Karpas-422 (cell line): ENCODE results near the gene PGAM4. TPM values are rescaled to one million over a fixed set of nuclear protein-coding genes. Genes with fewer than 3 reads are reported as not detected.
"Not testable (repeated sequence)": the region's sequence is repeated elsewhere in the genome, so short reads cannot be mapped to it uniquely, and the experiment has no call there.

ENCODE experiments used
- DNase-seq: peaks from one replicate; pipeline ENCODE4 v3.0.0-alpha.2; 2015
- H2AFZ ChIP-seq: fragments of 200-600 bp; sonication (generic); 2 replicates; pipeline ENCODE4 v1.6.1; 2014; ENCODE audit warnings: antibody characterized with exemption, low read length, mixed read lengths
- H3K27ac ChIP-seq: fragments of 200-600 bp; sonication (generic); 2 replicates; pipeline ENCODE4 v1.5.1; 2014; ENCODE audit warnings: mild to moderate bottlenecking, low read length, moderate library complexity
- H3K27me3 ChIP-seq: fragments of 200-600 bp; sonication (generic); 2 replicates; pipeline ENCODE4 v1.6.1; 2014; ENCODE audit warnings: low read length, mixed read lengths
- H3K36me3 ChIP-seq: fragments of 200-600 bp; sonication (generic); 2 replicates; pipeline ENCODE4 v1.6.1; 2014; ENCODE audit warnings: low read length, mixed read lengths; ENCODE audit not compliant: insufficient read depth
- H3K4me1 ChIP-seq: fragments of 200-600 bp; sonication (generic); 2 replicates; pipeline ENCODE4 v1.6.1; 2014; ENCODE audit warnings: mild to moderate bottlenecking, low read length, mixed read lengths
- H3K4me2 ChIP-seq: fragments of 200-600 bp; sonication (generic); 2 replicates; pipeline ENCODE4 v1.6.1; 2014; ENCODE audit warnings: low read length, low read depth, mild to moderate bottlenecking; ENCODE audit not compliant: poor library complexity, severe bottlenecking
- H3K4me3 ChIP-seq: fragments of 200-600 bp; sonication (generic); 2 replicates; pipeline ENCODE4 v1.5.1; 2014; ENCODE audit warnings: mild to moderate bottlenecking, antibody characterized with exemption, low read length, mixed read lengths
- H3K79me2 ChIP-seq: fragments of 200-600 bp; sonication (generic); 2 replicates; pipeline ENCODE4 v1.6.1; 2014; ENCODE audit warnings: mild to moderate bottlenecking, low read length, mixed read lengths
- H3K9ac ChIP-seq: fragments of 200-600 bp; sonication (generic); 2 replicates; pipeline ENCODE4 v1.6.0; 2014; ENCODE audit warnings: low read length
- H3K9me2 ChIP-seq: fragments of 200-600 bp; sonication (generic), shearing (Covaris generic); replicated peaks from 2 replicates; pipeline ENCODE4 v1.6.0; 2014; ENCODE audit warnings: mild to moderate bottlenecking, low read length, moderate library complexity; ENCODE audit not compliant: insufficient read depth
- H3K9me3 ChIP-seq: fragments of 300-700, 200-600 bp; sonication (generic); 2 replicates; pipeline ENCODE4 v1.6.1; 2014; ENCODE audit warnings: low read length, mixed read lengths
- H4K20me1 ChIP-seq: fragments of 200-600 bp; sonication (generic); 2 replicates; pipeline ENCODE4 v1.6.1; 2014; ENCODE audit warnings: mild to moderate bottlenecking, antibody characterized with exemption, low read length, low read depth; ENCODE audit not compliant: insufficient read depth
- total RNA-seq: library from RNA; depleted of rRNA; stranded (reverse); fragments of >200 nt; shearing (Covaris generic); gene quantifications from 2 replicates; pipeline ENCODE4 v1.2.3, GENCODE V29; 2014; ENCODE audit warnings: low replicate concordance; rRNA removed

The PGAM4 gene
- total RNA-seq, 1 experiment from 2014 or later, result not detected

GRCh38 chrX:77924320-77924859 is 45.0 kb downstream of the PGAM4 start:
- DNase-seq, result no peak
- Histone ChIP-seq H3K4me2 (no peak overlapping the region), H3K4me1 (peaks cover 7% of the 10 kb centered on the region), H2AFZ (no peak overlapping the region), H3K9ac (no peak overlapping the region), H3K27me3 (no peaks in the 10 kb centered on the region), H3K9me2 (no peaks in the 10 kb centered on the region), H3K9me3 (no peaks in the 10 kb centered on the region), H4K20me1 (no peaks in the 10 kb centered on the region), H3K36me3 (no peaks in the 10 kb centered on the region), H3K79me2 (no peaks in the 10 kb centered on the region), H3K4me3 (no peak overlapping the region), H3K27ac (no peak overlapping the region)

GRCh38 chrX:77922787-77923186 is 46.7 kb downstream of the PGAM4 start:
- Histone ChIP-seq H3K9me2 (no peaks in the 10 kb centered on the region), H2AFZ (no peak overlapping the region), H3K4me1 (peaks cover 7% of the 10 kb centered on the region), H3K4me2 (no peak overlapping the region), H3K36me3 (no peaks in the 10 kb centered on the region), H3K27ac (no peak overlapping the region), H4K20me1 (no peaks in the 10 kb centered on the region), H3K79me2 (no peaks in the 10 kb centered on the region), H3K9me3 (no peaks in the 10 kb centered on the region), H3K27me3 (no peaks in the 10 kb centered on the region), H3K4me3 (no peak overlapping the region), H3K9ac (no peak overlapping the region)
- DNase-seq, result no peak

- not testable (repeated sequence) for H3K79me2 ChIP-seq, H3K27ac ChIP-seq, H3K9ac ChIP-seq, DNase-seq, H3K9me3 ChIP-seq, H2AFZ ChIP-seq, H3K4me2 ChIP-seq, H3K4me1 ChIP-seq, H3K36me3 ChIP-seq, H4K20me1 ChIP-seq, H3K9me2 ChIP-seq, H3K27me3 ChIP-seq, H3K4me3 ChIP-seq
These were observed 50.1 kb downstream of the PGAM4 start for GRCh38 chrX:77919370-77919769.

GRCh38 chrX:77918568-77918967 is 50.9 kb downstream of the PGAM4 start:
- Histone ChIP-seq H3K4me2 (no peak overlapping the region), H3K9me3 (no peaks in the 10 kb centered on the region), H3K79me2 (no peaks in the 10 kb centered on the region), H3K9ac (no peak overlapping the region), H3K4me1 (no peaks in the 10 kb centered on the region), H4K20me1 (no peaks in the 10 kb centered on the region), H2AFZ (no peak overlapping the region), H3K27me3 (no peaks in the 10 kb centered on the region), H3K9me2 (no peaks in the 10 kb centered on the region), H3K36me3 (no peaks in the 10 kb centered on the region), H3K4me3 (no peak overlapping the region), H3K27ac (no peak overlapping the region)
- no peak for DNase-seq

Other genes with a start within 250 kb of the PGAM4 start
- gene ATRX, start 183.4 kb downstream of the PGAM4 start, total RNA-seq, result 69.7 and 92.5 TPM in 2 replicates
- 78.5 and 110 TPM in 2 replicates for gene MAGT1, start 74.2 kb downstream of the PGAM4 start, total RNA-seq
- gene COX7B, start 70.2 kb downstream of the PGAM4 start, total RNA-seq, result 256 and 632 TPM in 2 replicates
- gene ATP7A, start 58.9 kb downstream of the PGAM4 start, total RNA-seq, result 4.0 and 6.3 TPM in 2 replicates
- gene PGK1, start 134.6 kb upstream of the PGAM4 start, total RNA-seq, result 299 and 337 TPM in 2 replicates
- 1.0 and 4.8 TPM in 2 replicates for gene TAF9B, start 170.0 kb upstream of the PGAM4 start, total RNA-seq